HUES48 (cell line): Measurements from ENCODE around the gene UBB.
A peak's percentile ranks its signal among the peaks of the same experiment; 100 is the strongest.

ENCODE experiments used
- H3K27ac ChIP-seq: one replicate; pipeline ENCODE4 v1.7.0; 2013; ENCODE audit warnings: low read depth, low read length, inconsistent platforms
- H3K27me3 ChIP-seq: 2 replicates; pipeline ENCODE4 v1.6.1; 2013; ENCODE audit warnings: mild to moderate bottlenecking, low read length; ENCODE audit not compliant: control insufficient read depth, insufficient read depth
- H3K36me3 ChIP-seq: 2 replicates; pipeline ENCODE4 v1.6.1; 2013; ENCODE audit warnings: low read length; ENCODE audit not compliant: control insufficient read depth, insufficient read depth
- H3K4me1 ChIP-seq: 2 replicates; pipeline ENCODE4 v1.6.1; 2013; ENCODE audit warnings: mild to moderate bottlenecking, low read length; ENCODE audit not compliant: control insufficient read depth, insufficient read depth
- H3K4me3 ChIP-seq: 2 replicates; pipeline ENCODE4 v1.5.1; 2013; ENCODE audit warnings: mild to moderate bottlenecking, low read depth, low read length
- H3K9ac ChIP-seq: 2 replicates; pipeline ENCODE4 v1.6.1; 2013; ENCODE audit warnings: mild to moderate bottlenecking, low read depth, low read length, moderate library complexity
- H3K9me3 ChIP-seq: 2 replicates; pipeline ENCODE4 v1.6.1; 2013; ENCODE audit warnings: low read length; ENCODE audit not compliant: control insufficient read depth, insufficient read depth

Gene UBB

GRCh38 chr17:16419074-16419928 is 38.4 kb downstream of the UBB start:
- H3K9ac ChIP-seq: no peak overlapping the region
- no peaks in the 10 kb centered on the region for H3K9me3 ChIP-seq
- peak overlapping the region; percentile 46 for H3K27ac ChIP-seq
- no peaks in the 10 kb centered on the region for H3K27me3 ChIP-seq
- H3K36me3 ChIP-seq: no peaks in the 10 kb centered on the region
- no peak overlapping the region for H3K4me3 ChIP-seq
- H3K4me1 ChIP-seq: peaks cover 9% of the 10 kb centered on the region

GRCh38 chr17:16419929-16420271 is 39.0 kb downstream of the UBB start:
- no peak overlapping the region for H3K4me3 ChIP-seq
- H3K27ac ChIP-seq: no peak overlapping the region
- no peak overlapping the region for H3K9ac ChIP-seq
- H3K9me3 ChIP-seq: no peaks in the 10 kb centered on the region
- no peaks in the 10 kb centered on the region for H3K27me3 ChIP-seq
- no peaks in the 10 kb centered on the region for H3K36me3 ChIP-seq
- H3K4me1 ChIP-seq: peaks cover 9% of the 10 kb centered on the region

GRCh38 chr17:16422416-16422815 is 41.5 kb downstream of the UBB start:
- H3K4me3 ChIP-seq: no peak overlapping the region
- H3K4me1 ChIP-seq: peaks cover 4% of the 10 kb centered on the region; the same call in 1 of the 2 replicates
- no peaks in the 10 kb centered on the region for H3K27me3 ChIP-seq
- no peak overlapping the region for H3K9ac ChIP-seq
- no peaks in the 10 kb centered on the region for H3K9me3 ChIP-seq
- H3K36me3 ChIP-seq: no peaks in the 10 kb centered on the region
- H3K27ac ChIP-seq: no peak overlapping the region

DNA sequence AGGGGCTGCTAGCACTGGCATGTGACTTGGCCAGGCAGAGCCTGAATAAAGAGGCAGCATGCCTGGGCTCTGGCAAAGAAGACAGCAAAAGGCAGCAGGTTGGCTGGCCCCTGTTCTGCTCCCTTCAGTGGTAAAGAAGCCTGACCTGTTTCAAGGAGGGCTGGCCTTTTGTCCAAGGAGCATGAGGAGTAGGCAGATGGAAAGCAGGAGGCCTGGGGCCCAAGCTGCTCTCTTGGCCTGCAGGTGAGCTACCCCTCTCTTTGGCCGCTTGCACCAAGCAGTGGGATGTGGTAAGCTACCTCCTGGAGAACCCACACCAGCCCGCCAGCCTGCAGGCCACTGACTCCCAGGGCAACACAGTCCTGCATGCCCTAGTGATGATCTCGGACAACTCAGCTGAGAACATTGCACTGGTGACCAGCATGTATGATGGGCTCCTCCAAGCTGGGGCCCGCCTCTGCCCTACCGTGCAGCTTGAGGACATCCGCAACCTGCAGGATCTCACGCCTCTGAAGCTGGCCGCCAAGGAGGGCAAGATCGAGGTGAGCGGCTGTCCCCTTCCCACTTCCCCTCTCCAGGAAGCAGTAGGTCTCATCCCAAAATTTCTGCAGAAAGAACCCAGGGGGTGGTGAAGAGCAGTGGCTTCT is 42.5 kb downstream of the UBB start:
- Histone ChIP-seq H3K9me3 (no peaks in the 10 kb centered on the region), H3K4me1 (peaks cover 4% of the 10 kb centered on the region; the same call in 1 of the 2 replicates), H3K9ac (no peak overlapping the region), H3K4me3 (no peak overlapping the region), H3K27me3 (no peaks in the 10 kb centered on the region), H3K27ac (no peak overlapping the region), H3K36me3 (no peaks in the 10 kb centered on the region)

- no peak overlapping the region for H3K4me3 ChIP-seq
- H3K9ac ChIP-seq: no peak overlapping the region
- H3K27ac ChIP-seq: no peak overlapping the region
- H3K27me3 ChIP-seq: no peaks in the 10 kb centered on the region
- H3K4me1 ChIP-seq: no peaks in the 10 kb centered on the region
- no peaks in the 10 kb centered on the region for H3K36me3 ChIP-seq
- no peaks in the 10 kb centered on the region for H3K9me3 ChIP-seq
These were observed 44.3 kb downstream of the UBB start for GRCh38 chr17:16425202-16425601.

DNA sequence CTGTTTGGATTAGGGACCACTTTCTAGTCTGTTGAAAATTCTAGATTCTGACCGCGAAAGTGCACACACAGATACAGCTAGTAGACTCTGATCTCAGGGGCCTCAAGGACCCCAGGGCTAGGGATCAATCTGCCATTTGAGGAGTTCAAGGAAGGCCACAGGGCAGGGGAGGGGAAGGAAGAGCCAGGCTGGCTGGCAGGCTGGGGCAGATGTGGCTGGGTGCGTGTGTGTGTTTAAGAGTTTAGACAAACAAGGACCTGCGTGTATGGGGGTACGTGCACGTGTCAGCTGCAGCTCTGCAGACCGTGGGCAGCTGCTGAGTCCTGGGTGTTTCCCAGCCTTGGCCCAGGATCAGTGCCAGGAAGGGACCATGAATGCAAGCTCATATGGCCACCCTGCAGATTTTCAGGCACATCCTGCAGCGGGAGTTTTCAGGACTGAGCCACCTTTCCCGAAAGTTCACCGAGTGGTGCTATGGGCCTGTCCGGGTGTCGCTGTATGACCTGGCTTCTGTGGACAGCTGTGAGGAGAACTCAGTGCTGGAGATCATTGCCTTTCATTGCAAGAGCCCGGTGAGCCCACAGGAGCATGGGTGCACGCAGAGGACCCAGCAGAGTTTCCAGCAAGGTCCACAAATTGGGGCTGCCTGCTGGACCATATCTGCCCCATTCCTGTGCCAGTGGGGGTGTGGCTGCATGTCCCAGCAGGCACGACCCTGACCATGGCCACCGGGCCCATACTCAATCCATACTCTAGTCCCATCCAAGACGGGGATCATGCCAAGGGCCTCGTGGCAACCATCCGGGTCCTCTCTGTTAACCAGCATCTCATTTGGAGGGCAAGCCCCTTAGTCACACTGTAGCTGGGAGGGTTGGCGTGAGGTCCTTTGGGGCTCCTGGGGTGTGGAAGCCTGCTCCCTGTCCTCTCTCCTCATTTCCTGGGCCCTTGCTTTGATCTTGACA is 45.1 kb downstream of the UBB start:
- H3K9me3 ChIP-seq: no peaks in the 10 kb centered on the region
- no peaks in the 10 kb centered on the region for H3K4me1 ChIP-seq
- no peaks in the 10 kb centered on the region for H3K27me3 ChIP-seq
- no peak overlapping the region for H3K4me3 ChIP-seq
- H3K36me3 ChIP-seq: no peaks in the 10 kb centered on the region
- no peak overlapping the region for H3K27ac ChIP-seq
- no peak overlapping the region for H3K9ac ChIP-seq

DNA sequence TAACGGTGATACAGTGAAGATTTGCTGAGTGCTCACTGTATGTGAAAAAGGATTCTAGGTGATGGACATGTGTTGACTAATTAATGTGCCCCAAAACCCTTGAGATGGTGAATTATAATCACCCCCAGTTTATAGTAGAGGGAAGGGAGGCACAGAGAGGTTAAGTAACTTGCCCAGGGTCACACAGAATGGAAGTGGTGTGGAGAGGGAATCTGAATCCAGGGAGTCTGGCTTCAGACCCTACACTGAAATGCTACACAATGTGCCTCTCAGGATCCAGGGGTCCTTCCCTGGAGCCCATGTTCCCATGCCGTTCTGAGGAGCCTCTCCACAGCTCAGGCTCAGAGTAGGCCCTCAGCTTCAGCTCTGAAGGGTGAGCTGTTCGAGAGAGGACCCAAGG is 46.1 kb downstream of the UBB start:
- Histone ChIP-seq H3K27ac (no peak overlapping the region), H3K4me1 (no peaks in the 10 kb centered on the region), H3K36me3 (no peaks in the 10 kb centered on the region), H3K4me3 (no peak overlapping the region), H3K27me3 (no peaks in the 10 kb centered on the region), H3K9me3 (no peaks in the 10 kb centered on the region), H3K9ac (no peak overlapping the region)

GRCh38 chr17:16428098-16428882 is 47.4 kb downstream of the UBB start:
- Histone ChIP-seq H3K4me1 (no peaks in the 10 kb centered on the region), H3K9me3 (no peaks in the 10 kb centered on the region), H3K27me3 (no peaks in the 10 kb centered on the region), H3K27ac (no peak overlapping the region), H3K4me3 (no peak overlapping the region), H3K36me3 (no peaks in the 10 kb centered on the region), H3K9ac (no peak overlapping the region)

- Histone ChIP-seq H3K27ac (no peak overlapping the region), H3K9ac (no peak overlapping the region), H3K4me3 (no peak overlapping the region), H3K36me3 (no peaks in the 10 kb centered on the region), H3K9me3 (no peaks in the 10 kb centered on the region), H3K4me1 (no peaks in the 10 kb centered on the region), H3K27me3 (no peaks in the 10 kb centered on the region)
These were observed 48.2 kb downstream of the UBB start for GRCh38 chr17:16429083-16429482.

DNA sequence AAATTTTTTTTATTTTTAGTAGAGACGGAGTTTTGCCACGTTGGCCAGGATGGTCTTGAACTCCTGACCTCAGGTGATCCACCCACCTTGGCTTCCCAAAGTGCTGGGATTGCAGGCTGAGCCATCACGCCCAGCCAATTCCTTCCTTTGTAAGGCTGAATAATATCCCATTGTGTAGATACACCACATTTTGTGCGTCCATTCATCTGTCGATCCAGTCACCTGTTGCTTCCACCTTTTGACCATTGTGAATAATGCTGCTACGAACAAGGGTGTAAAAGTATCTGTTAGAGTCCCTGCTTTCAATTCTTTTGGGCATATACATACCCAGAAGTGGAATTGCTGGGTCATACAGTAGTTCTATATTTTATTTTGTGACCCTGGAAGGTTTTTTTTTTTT is 49.8 kb downstream of the UBB start:
- no peak overlapping the region for H3K9ac ChIP-seq
- H3K36me3 ChIP-seq: no peaks in the 10 kb centered on the region
- no peaks in the 10 kb centered on the region for H3K9me3 ChIP-seq
- no peak overlapping the region for H3K4me3 ChIP-seq
- H3K27me3 ChIP-seq: no peaks in the 10 kb centered on the region
- H3K4me1 ChIP-seq: peaks cover 5% of the 10 kb centered on the region; the same call in 1 of the 2 replicates
- no peak overlapping the region for H3K27ac ChIP-seq
